Lung (tissue), 12 donors: ENCODE measurements around the gene GTPBP10. TPM values are rescaled to one million over a fixed set of nuclear protein-coding genes. Genes with fewer than 3 reads are reported as not detected.

Experiments used
- ATAC-seq: fragments of 200-7000 bp; cut with Tn5 transposase; one replicate; pipeline ENCODE4 v1.9.1; 2020; ENCODE audit warnings: moderate number of reproducible peaks; ENCODE audit not compliant: insufficient read depth, low FRiP score
- DNase-seq, 3 donors: peaks; one replicate each; pipeline ENCODE4 v3.0.0-alpha.2; 2013 to 2017
- H3K27ac ChIP-seq, 2 donors: one replicate each; pipeline ENCODE4 v1.5.1; 2013; ENCODE audit warnings: mild to moderate bottlenecking in 2 of 2, moderate library complexity in 2 of 2, control low read depth in 1 of 2, inconsistent platforms in 1 of 2, low read depth in 1 of 2, low read length in 1 of 2
- H3K27me3 ChIP-seq, 3 donors: one replicate each; pipeline ENCODE4 v1.5.1; 2013; ENCODE audit warnings: low read length in 2 of 3; ENCODE audit not compliant: control insufficient read depth in 3 of 3, insufficient read depth in 3 of 3
- H3K36me3 ChIP-seq, 4 donors: one replicate each; pipeline ENCODE4 v1.5.1; 2013; ENCODE audit warnings: low read length in 4 of 4, mild to moderate bottlenecking in 1 of 4, moderate library complexity in 1 of 4; ENCODE audit not compliant: control insufficient read depth in 4 of 4, insufficient read depth in 4 of 4
- H3K4me1 ChIP-seq, 5 donors: one replicate each; pipeline ENCODE4 v1.5.1; 2013; ENCODE audit warnings: low read length in 5 of 5, mild to moderate bottlenecking in 2 of 5, moderate library complexity in 1 of 5; ENCODE audit not compliant: control insufficient read depth in 5 of 5, insufficient read depth in 5 of 5
- H3K4me3 ChIP-seq: one replicate; pipeline ENCODE4 v1.5.1; 2013; ENCODE audit warnings: mild to moderate bottlenecking, control low read depth, moderate library complexity
- H3K9ac ChIP-seq, 2 donors: one replicate each; pipeline ENCODE4 v1.5.1; 2013; ENCODE audit warnings: low read length in 2 of 2, control low read depth in 1 of 2; ENCODE audit not compliant: insufficient read depth in 1 of 2
- H3K9me3 ChIP-seq, 4 donors: one replicate each; pipeline ENCODE4 v1.5.1; 2013; ENCODE audit warnings: low read length in 3 of 4, mild to moderate bottlenecking in 1 of 4, moderate library complexity in 1 of 4; ENCODE audit not compliant: control insufficient read depth in 4 of 4, insufficient read depth in 3 of 4
- WGBS, 2 donors: extraction: QIAGEN DNeasy Blood & Tissue Kit; methylation state at CpG; one replicate each; pipeline ENCODE4 v1.1.7; 2013; 5-methylcytosine and 5-hydroxymethylcytosine counted together
- polyA plus RNA-seq, 2 donors: library from polyadenylated mRNA; stranded (reverse); fragments of 200-250 nt; gene quantifications; one replicate each; pipeline ENCODE4 v1.2.1, GENCODE V29; 2013
- total RNA-seq, 2 donors: library from RNA; depleted of rRNA in 1 of 2; stranded (reverse); fragments of >200 nt in 1 of 2; gene quantifications; one replicate each; pipeline ENCODE4 v1.2.1, GENCODE V29; 2014 to 2021
- TF ChIP-seq, protein P1 (sequence below): IDR thresholded peaks from 2 replicates; pipeline ENCODE4 v1.5.1; 2012; ENCODE audit warnings: mild to moderate bottlenecking; ENCODE audit errors: control extremely low read depth, extremely low read depth
- donor health status: control.
- donor health status: control.
- donor health status: Bipolar disorder and iron deficiency.
- donor health status: healthy.
- donor health status: DM: yes; HTN: yes; CAD: no.

Gene GTPBP10
- total and polyA plus RNA-seq, 4 donors, result 9.2 to 20.9 (median 18.3) TPM

DNA sequence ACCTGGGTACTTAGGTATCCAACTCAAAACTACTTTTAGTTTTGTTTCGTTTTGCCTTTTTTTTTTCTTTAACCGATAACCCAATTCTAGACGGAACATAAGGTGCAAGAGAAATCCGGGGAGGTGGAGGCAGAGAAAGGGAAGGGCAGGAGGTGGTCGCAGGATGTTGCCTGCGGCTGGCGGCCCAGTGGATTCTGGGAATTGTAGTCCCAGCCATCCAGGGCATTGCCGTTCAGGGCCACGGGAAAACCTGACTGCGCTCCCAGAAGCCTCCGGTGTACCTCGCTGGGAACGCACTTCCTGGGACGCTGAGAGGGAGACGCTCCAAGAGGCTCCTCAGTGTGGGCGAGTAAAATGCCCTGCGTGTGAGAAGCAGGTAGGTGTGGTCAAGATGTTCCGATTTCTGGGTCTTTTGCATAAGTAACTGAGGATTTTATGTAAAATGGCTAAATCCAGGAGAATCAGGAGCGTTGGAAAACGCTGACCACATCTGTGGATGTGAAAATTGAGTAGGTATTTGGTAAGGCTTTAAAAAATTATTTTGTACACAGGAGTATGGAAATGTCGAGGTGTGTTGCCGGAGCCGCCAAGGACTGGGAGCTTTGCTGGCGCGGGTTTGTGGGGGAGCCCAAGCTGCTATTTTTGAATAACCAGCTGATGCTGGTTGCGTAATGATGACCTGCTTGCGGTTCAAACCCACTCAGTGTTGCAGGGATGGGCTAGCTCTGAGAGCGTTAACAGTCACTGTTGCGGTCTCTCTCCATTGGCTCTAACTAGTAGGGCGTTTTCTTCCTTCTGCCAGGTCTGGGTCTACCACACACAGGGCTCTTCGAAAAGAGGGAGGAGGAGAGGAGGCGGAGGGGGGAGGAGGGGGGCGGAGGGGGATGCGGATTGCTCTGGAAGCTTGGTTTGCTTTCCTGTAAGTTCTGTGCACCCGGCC is 56.9 kb downstream of the GTPBP10 start, which contains the start of gene CLDN12:
TSS of gene CLDN12 (plus strand) at position 288 of the 940 bp plus-strand sequence. CDS start 9,216 bp downstream, outside the sequence.
- Histone ChIP-seq H3K36me3 (peaks cover 2 to 11% (median 7%) of the 10 kb centered on the region in 4 donors), H3K4me3 (peak within 1 kb of the TSS; percentile 72), H3K27me3 (no peaks in the 10 kb centered on the region), H3K9ac (peak within 1 kb of the TSS; percentile 42 to 83), H3K27ac (peak within 1 kb of the TSS; percentile 94 to 96), H3K9me3 (peaks cover 0 to 3% (median 0%) of the 10 kb centered on the region in 4 donors), H3K4me1 (peaks cover 0 to 14% (median 6%) of the 10 kb centered on the region in 5 donors)
- ATAC-seq, result peak; percentile 94
- WGBS, 2 donors, result 0% methylated on average over 35 of the region's 35 CpGs
- TF ChIP-seq, protein P1, sequence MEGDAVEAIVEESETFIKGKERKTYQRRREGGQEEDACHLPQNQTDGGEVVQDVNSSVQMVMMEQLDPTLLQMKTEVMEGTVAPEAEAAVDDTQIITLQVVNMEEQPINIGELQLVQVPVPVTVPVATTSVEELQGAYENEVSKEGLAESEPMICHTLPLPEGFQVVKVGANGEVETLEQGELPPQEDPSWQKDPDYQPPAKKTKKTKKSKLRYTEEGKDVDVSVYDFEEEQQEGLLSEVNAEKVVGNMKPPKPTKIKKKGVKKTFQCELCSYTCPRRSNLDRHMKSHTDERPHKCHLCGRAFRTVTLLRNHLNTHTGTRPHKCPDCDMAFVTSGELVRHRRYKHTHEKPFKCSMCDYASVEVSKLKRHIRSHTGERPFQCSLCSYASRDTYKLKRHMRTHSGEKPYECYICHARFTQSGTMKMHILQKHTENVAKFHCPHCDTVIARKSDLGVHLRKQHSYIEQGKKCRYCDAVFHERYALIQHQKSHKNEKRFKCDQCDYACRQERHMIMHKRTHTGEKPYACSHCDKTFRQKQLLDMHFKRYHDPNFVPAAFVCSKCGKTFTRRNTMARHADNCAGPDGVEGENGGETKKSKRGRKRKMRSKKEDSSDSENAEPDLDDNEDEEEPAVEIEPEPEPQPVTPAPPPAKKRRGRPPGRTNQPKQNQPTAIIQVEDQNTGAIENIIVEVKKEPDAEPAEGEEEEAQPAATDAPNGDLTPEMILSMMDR, result no peak
- peak; percentile 89 to 96 (median 92) for DNase-seq

DNA sequence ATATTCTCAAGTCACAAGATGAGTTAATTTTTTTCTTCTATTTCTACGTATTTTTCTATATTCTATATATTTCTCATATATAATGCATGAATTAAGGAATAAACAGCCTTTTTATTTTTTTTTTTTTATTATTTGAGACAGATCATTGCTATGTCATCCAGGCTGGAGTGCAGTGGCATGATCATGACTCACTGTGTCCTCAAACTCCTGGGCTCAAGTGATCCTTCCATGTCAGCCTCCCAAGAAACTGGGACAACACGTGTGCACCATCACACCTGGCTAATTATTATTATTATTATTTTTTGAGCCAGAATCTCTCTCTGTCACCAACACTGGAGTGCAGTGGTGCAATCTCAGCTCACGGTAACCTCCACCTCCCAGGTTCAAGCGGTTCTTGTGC is 58.3 kb downstream of the GTPBP10 start:
- Histone ChIP-seq H3K4me1 (peaks cover 0 to 14% (median 6%) of the 10 kb centered on the region in 5 donors), H3K9ac (no peak overlapping the region), H3K4me3 (no peak overlapping the region), H3K27ac (peak overlapping the region in 1 of 2 donors; percentile 85), H3K9me3 (no peaks in the 10 kb centered on the region), H3K36me3 (peaks cover 2 to 18% (median 12%) of the 10 kb centered on the region in 4 donors), H3K27me3 (no peaks in the 10 kb centered on the region)
- TF ChIP-seq, protein P1, result no peak
- no peak for ATAC-seq
- DNase-seq, result no peak
- WGBS, 2 donors, result 87 to 90% methylated on average over 4 of the region's 4 CpGs

DNA sequence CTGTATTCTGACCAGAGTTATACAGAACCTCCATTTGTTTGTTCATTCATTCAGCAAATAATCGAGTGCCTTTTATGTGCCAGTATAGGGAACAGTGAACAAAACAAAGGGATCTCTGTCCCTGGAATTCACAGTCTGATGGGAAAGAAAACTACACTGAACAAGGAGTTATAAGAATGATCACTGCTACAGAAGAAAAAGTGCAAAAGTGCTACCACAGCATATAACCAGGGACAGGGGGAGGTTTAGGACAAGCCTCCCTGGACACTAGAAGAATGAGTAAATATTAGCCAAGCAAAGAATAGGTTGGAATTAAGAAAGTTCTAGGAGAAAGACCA is 60.9 kb downstream of the GTPBP10 start:
- H3K9me3 ChIP-seq, result no peaks in the 10 kb centered on the region
- no peak for ATAC-seq
- peaks cover 0 to 23% (median 0%) of the 10 kb centered on the region in 5 donors for H3K4me1 ChIP-seq
- no peaks in the 10 kb centered on the region for H3K27me3 ChIP-seq
- H3K4me3 ChIP-seq, result no peak overlapping the region
- H3K36me3 ChIP-seq, result peaks cover 2 to 23% (median 17%) of the 10 kb centered on the region in 4 donors
- TF ChIP-seq, protein P1, result no peak
- no peak for DNase-seq
- peak overlapping the region in 1 of 2 donors; percentile 72 for H3K27ac ChIP-seq
- 84 to 94% methylated on average over 1 of the region's 1 CpG for WGBS, 2 donors
- H3K9ac ChIP-seq, result no peak overlapping the region
